Activated CD8-positive, alpha-beta memory T cell treated with anti-CD3 and anti-CD28 coated beads, Interleukin-2, amount 50 U/mL, for 24 hours (primary cell): Measurements from ENCODE around the gene CDC42BPA.
"Not testable (repeated sequence)": the region's sequence is repeated elsewhere in the genome, so short reads cannot be mapped to it uniquely, and the experiment has no call there.

Source experiments
- DNase-seq: peaks from one replicate; pipeline ENCODE4 v3.0.0-alpha.2; 2020; ENCODE audit errors: extremely low read depth

Gene CDC42BPA

DNA sequence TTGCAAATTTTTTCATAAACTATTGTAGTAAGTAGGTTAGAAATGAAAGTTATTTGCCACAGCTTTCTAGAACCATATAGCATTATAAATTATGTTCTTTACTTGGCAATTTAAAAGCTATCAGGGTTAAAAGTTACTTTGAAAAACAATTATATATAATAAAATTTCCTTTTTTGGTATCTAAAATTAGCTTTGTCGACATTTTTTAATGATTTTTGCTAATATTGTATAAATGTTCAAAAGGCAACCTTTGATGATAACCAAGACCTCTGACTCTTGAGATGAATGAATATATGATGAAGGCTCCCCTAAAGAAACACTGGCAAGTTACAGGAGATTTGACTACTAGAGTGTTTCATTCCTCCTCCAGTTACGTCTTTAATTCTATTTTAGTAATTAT, 121.2 kb downstream of the CDC42BPA start:
- no peak for DNase-seq

- peak; percentile 7 for DNase-seq
These were observed 126.1 kb downstream of the CDC42BPA start for GRCh38 chr1:227192163-227192562.

- DNase-seq = no peak
These were observed 126.7 kb downstream of the CDC42BPA start for GRCh38 chr1:227191607-227192006.

DNA sequence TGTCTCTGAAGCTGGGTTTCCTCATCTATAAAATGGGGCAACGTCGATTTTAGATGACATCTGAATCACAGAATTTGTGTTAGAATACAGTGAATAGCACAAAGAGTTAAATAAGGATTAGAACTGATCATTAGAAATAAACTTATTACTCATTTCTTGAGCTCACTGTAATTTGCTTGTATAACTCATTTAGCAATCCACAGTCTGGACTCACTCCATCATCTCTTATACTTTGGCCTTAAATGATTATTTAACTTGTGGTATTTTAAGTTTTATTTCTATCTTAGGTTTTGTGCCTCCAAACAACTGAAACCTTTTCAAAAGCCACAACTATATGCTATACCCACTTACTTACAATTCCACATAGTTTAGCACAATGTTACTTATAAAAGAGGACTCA, 128.0 kb downstream of the CDC42BPA start:
- no peak for DNase-seq

DNA sequence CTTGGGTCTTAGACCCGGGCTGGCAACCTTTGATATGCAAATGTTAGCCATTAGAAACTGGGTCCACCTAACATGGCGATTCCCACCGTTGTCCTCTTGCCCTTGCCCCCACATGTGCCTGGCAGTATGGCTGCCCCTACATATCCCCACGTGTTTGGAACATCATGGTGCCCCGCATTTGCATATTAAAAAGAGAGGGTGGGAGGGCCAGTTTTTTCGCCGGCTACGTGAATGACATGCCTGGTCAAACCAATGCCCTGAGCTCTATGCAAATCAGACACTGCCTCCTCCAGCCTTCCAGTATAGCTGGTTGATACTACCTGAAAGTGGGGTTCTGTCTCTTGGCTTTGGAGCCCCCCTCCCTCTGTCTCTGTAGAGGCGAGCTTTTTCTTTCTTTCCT, 133.0 kb downstream of the CDC42BPA start:
- no peak for DNase-seq

GRCh38 chr1:227182012-227182411, 136.3 kb downstream of the CDC42BPA start:
- no peak for DNase-seq

DNA sequence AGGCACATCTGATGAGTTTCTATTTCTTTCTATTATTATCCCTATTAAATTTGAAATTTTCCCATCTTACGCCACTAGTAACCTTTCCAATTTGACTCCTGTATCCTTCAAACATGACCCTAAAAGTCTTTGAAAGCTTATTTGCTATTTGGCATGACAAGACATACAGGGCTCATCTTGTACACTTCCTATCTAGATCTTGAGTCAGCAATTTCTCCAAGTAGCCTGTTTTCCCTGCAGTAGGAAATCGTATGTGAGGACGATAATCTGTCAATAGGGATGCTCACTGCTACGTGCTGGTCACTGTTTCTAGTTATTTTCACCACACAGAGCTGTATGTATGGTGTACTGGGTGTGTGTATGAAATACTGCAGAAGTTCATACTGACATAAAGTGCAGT, 142.7 kb downstream of the CDC42BPA start:
- DNase-seq = no peak

DNA sequence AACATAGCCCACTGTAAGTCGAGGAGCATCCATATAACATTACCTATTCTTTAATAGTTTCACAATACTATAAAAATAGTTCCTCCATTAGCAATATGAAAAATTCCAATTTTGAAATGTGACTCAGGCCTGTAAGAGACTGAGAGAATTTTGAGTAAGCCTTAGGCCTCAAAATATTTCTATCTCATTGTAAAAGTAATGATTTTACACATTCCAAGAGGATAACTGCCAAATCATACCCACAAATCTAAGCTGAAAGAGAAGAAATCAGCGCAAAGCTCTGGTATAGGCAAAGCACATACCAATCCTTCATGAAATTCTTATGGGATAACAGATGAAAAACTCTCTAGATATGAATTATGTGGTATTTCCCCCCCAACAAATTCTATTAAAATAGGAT, 144.1 kb downstream of the CDC42BPA start:
- no peak for DNase-seq

DNA sequence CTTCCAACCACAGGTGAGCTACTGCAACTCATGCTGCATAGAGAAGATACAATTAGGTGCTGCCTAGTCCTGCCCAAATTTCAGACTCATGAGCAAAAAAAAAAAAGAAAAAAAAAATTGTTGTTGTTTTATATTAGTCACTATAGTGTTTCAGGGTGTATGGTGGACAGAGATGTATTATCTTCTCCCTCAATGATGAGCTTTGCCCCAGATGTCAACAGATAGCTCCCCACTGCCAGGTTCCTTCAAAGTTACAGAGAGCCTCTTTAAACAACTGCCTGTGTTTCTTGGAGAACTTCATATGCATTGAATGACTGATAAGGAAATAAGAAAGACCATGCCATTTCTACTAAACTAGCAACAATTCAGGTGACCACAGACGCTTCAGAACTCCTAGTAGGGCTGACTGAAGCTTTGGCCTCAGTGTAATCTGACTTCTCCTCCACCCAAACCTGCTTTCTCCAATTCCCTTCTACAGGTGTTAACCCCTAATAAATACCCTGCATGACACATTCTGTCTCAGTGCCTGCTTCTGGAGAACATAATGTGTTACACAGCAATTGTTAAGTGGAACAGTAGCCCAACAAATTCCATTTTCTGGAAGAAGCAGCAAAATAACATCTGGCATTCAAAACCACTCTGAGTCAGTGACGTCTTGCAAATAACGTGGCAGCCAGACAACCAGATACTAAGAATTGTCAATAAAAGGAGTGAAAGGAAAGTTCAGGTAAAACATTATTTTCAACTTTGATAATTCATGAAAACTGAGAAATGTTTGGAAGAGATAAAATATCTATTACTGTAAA, 147.7 kb downstream of the CDC42BPA start:
- DNase-seq = no peak

GRCh38 chr1:227169343-227169742, 148.9 kb downstream of the CDC42BPA start:
- no peak for DNase-seq

DNA sequence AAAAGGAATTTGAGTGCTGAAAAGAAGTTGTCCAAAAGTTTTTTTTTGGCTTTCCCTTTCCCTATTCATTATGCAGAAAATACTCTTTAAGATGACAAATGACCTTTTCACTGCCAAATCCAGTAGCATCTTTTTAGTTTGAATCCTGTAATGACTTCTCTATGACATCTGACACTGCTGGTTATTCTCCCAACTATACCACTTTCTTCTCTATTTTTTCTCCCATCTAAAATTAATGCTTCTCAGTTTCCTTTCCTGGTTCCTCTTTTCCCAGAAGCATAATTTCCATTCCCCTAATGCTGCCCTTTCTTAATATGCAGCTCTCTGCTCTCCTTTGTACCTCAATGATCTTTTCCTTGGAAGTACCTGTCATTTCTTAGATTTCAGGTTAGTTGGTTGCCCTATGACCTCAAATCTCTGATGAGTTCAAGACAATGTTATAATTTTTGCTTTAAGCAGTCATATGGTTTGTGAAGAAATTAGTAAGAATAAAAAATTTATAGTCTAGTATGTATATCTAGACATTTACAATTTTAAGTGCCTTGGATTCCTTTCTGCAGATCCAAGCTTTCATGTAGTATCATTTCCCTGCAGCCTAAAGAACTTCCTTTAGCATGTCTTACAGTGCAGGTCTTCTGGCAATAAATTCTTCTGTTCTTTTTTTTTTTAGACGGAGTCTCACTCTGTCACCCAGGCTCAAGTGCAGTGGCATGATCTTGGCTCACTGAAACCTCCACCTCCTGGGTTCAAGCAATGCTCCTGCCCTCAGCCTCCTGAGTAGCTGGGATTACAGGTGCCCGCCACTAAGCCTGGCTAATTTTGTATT, 150.8 kb downstream of the CDC42BPA start:
- DNase-seq = no peak

- no peak for DNase-seq
These were observed 151.7 kb downstream of the CDC42BPA start for GRCh38 chr1:227166559-227166958.

DNA sequence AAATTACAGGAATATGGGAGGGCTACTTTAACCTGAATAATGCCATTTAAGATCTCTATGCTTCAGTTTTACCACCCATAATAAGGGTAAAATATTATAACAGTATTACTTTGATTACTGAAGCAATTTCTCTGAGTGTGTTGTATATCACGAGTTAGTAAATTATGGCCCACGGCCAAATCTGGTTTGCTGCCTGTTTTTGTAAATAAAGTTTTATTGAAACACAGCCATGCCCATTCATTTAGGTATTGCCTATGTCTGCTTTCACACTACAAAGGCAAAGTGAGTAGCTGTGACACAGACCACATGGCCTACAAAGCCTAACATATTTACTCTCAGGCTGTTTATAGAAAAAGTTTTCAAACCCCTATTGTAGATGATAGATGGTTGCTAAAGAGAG, 156.8 kb downstream of the CDC42BPA start:
- no peak for DNase-seq

DNA sequence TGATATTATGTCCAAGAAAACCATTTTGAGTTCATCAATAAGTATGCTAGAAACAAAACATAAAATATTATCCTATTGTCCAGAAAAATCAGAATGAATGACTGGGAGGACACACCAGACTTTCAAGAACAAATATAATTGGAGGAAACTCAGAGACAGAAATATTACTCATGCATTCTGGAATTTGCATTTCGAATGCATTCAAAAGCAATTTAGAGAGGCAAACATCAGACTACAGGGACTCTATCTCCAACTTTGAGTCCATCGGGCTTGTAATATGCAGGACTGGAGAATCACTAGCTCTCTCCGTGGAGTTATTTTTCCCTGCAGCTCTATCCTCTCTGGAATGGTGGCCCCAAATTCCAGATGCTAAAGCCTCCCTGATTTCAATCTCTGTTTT, 161.8 kb downstream of the CDC42BPA start:
- DNase-seq = no peak

- no peak for DNase-seq
These were observed 162.6 kb downstream of the CDC42BPA start for GRCh38 chr1:227155688-227156087.

- DNase-seq = no peak
These were observed 163.3 kb downstream of the CDC42BPA start for GRCh38 chr1:227155004-227155403.

- no peak for DNase-seq
These were observed 165.8 kb downstream of the CDC42BPA start for GRCh38 chr1:227152525-227152924.

- no peak for DNase-seq
These were observed 177.9 kb downstream of the CDC42BPA start for GRCh38 chr1:227140376-227140775.

- DNase-seq = no peak
These were observed 182.0 kb downstream of the CDC42BPA start for GRCh38 chr1:227136210-227136820.

DNA sequence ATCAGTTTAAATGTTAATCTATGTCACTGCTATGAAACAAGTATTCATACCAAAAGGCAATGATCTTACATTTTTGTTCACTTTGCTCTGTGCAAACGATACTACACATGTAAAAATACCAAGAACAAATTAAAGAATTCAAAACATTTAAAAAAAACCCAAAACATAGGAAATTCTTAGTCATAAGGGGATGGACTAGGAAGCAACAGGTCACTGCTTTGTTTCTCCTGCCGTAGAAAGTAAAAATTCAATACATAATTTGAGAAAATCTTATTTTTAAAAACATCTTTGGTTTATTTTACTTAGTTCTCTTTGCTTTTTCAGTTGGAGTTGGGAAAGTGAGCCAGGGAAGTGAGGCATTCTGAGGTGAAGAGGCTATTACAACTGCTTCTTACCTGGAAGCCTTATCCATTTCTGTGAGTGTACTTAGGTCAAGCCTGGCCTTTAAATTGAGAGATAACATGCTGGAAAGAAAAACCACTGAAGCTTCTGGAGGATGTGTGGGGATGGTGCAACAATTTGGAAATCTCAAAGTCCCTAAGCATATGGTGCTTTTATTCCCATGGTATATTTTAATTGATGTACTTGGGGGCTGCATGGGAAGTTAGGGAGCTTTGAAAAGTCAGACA, 183.5 kb downstream of the CDC42BPA start:
- no peak for DNase-seq

GRCh38 chr1:227132695-227133094, 185.6 kb downstream of the CDC42BPA start:
- DNase-seq = not testable (repeated sequence)

DNA sequence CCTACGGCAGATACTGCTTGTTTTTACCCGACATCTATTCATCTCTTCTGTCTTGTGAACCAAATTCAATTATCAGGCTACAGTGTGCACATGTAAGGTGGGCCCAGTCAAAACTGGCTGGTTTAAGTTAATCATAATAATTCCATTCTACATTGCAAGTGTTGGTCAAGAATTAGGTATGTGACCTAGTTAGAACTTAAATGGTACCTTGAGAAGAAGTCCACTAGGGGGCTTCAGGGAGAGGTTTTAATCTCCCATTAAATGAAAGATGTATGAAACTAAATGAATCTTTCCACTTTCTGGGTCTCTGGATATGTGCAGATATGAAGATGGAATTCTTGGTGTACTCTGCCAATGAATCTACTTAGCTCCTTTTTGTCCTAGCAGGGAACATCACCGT, 187.1 kb downstream of the CDC42BPA start:
- no peak for DNase-seq
